Measurements from ENCODE around the gene UGP2.

Gene UGP2

GRCh38 chr2:63874204-63875130 is 32.8 kb downstream of the UGP2 start:
- no peak for DNase-seq (ENCODE audit: low spot score)
- H3K27ac ChIP-seq, result peak overlapping the region in 1 of 2 donors; percentile 77
- TF ChIP-seq CTCF (IDR thresholded peaks at IDR 0.05), result no peak
- no peak overlapping the region for H3K4me3 ChIP-seq

GRCh38 chr2:63875131-63875527 is 33.4 kb downstream of the UGP2 start:
- DNase-seq (ENCODE audit: low spot score), result no peak
- no peak for TF ChIP-seq CTCF (IDR thresholded peaks at IDR 0.05)
- Histone ChIP-seq H3K27ac (peak overlapping the region in 1 of 2 donors; percentile 77), H3K4me3 (peak overlapping the region; percentile 16)

- no peak for TF ChIP-seq CTCF (IDR thresholded peaks at IDR 0.05)
- no peak for DNase-seq (ENCODE audit: low spot score)
- Histone ChIP-seq H3K4me3 (peak overlapping the region; percentile 16), H3K27ac (peak overlapping the region; percentile 27 to 77)
Measured at GRCh38 chr2:63875559-63876245, 34.0 kb downstream of the UGP2 start.

GRCh38 chr2:63876311-63876710 is 34.6 kb downstream of the UGP2 start:
- no peak for TF ChIP-seq CTCF (IDR thresholded peaks at IDR 0.05)
- Histone ChIP-seq H3K27ac (peak overlapping the region; percentile 27 to 77), H3K4me3 (no peak overlapping the region)
- no peak for DNase-seq (ENCODE audit: low spot score)

- Histone ChIP-seq H3K27ac (no peak overlapping the region), H3K4me3 (no peak overlapping the region)
- no peak for TF ChIP-seq CTCF (IDR thresholded peaks at IDR 0.05)
- DNase-seq (ENCODE audit: low spot score), result no peak
Measured at GRCh38 chr2:63878486-63878885, 36.8 kb downstream of the UGP2 start.

GRCh38 chr2:63879876-63880433 is 38.3 kb downstream of the UGP2 start:
- Histone ChIP-seq H3K4me3 (no peak overlapping the region), H3K27ac (no peak overlapping the region)
- no peak for TF ChIP-seq CTCF (IDR thresholded peaks at IDR 0.05)
- no peak for DNase-seq (ENCODE audit: low spot score)

All from coronary artery (tissue), 2 donors.